PC-9 (cell line): ENCODE measurements around the gene LAD1. TPM values are rescaled to one million over a fixed set of nuclear protein-coding genes. Genes with fewer than 3 reads are reported as not detected.
A peak's percentile ranks its signal among the peaks of the same experiment; 100 is the strongest.

Experiments
- BruUV-seq: library from RNA; stranded (reverse); fragments of 400-500 nt; replicated peaks from 2 replicates; lab custom pipeline; 2021; lab: Mats Ljungman, UMichigan
- CTCF ChIA-PET: fragments of 300-600 bp; sonication (Branson Sonifier 250); formaldehyde crosslinking; loops from one replicate; lab custom pipeline; 2022; ENCODE audit warnings: antibody characterized with exemption; lab: Charles Lee
- POLR2A ChIA-PET: fragments of 300-600 bp; sonication (Branson Sonifier 250); formaldehyde crosslinking; loops from one replicate; lab custom pipeline; 2022; ENCODE audit warnings: antibody characterized with exemption; ENCODE audit not compliant: unreplicated experiment; lab: Charles Lee
- DNase-seq, 2 experiments: peaks; one replicate each; pipeline versions ENCODE4 v3.0.0 to v3.0.0-alpha.2; 2015 to 2022; ENCODE audit warnings: mixed read lengths in 1 of 2
- H2AFZ ChIP-seq: fragments of 200-600 bp; sonication (generic); 2 replicates; pipeline ENCODE4 v1.8.1; 2017; ENCODE audit warnings: antibody characterized with exemption
- H3F3A ChIP-seq: fragments of 200-600 bp; sonication (generic); 2 replicates; pipeline ENCODE4 v1.8.1; 2017; ENCODE audit warnings: antibody characterized with exemption, mild to moderate bottlenecking, low read depth; ENCODE audit not compliant: insufficient read depth
- H3K27ac ChIP-seq: fragments of 200-600 bp; sonication (generic); 2 replicates; pipeline ENCODE4 v1.6.1; 2016; ENCODE audit warnings: mixed run types
- H3K27me3 ChIP-seq: fragments of 200-600 bp; sonication (generic); 2 replicates; pipeline ENCODE4 v1.6.1; 2016; ENCODE audit warnings: low read depth, mixed run types; ENCODE audit not compliant: insufficient read depth
- H3K36me3 ChIP-seq: fragments of 200-600 bp; sonication (generic); 2 replicates; pipeline ENCODE4 v1.6.1; 2016; ENCODE audit warnings: low read depth, mixed run types
- H3K4me1 ChIP-seq: fragments of 200-600 bp; sonication (generic); replicated peaks from 2 replicates; pipeline ENCODE4 v1.6.1; 2016; ENCODE audit warnings: mixed run types; ENCODE audit not compliant: insufficient read depth
- H3K4me2 ChIP-seq: fragments of 200-600 bp; sonication (generic); 2 replicates; pipeline ENCODE4 v1.6.1; 2017; ENCODE audit warnings: mixed run types
- H3K4me3 ChIP-seq: fragments of 200-600 bp; sonication (generic); 2 replicates; pipeline ENCODE4 v1.6.1; 2016; ENCODE audit warnings: mixed run types
- H3K79me2 ChIP-seq: fragments of 200-600 bp; sonication (generic); 2 replicates; pipeline ENCODE4 v1.6.1; 2017; ENCODE audit warnings: low read depth, mixed run types
- H3K9me2 ChIP-seq: fragments of 200-600 bp; sonication (generic); 2 replicates; pipeline ENCODE4 v1.8.1; 2017; ENCODE audit warnings: mild to moderate bottlenecking; ENCODE audit not compliant: insufficient read depth
- H3K9me3 ChIP-seq: fragments of 200-600 bp; sonication (generic); 2 replicates; pipeline ENCODE4 v1.8.1; 2016; ENCODE audit warnings: low read depth; ENCODE audit not compliant: insufficient read depth
- H4K20me1 ChIP-seq: fragments of 200-600 bp; sonication (generic); 2 replicates; pipeline ENCODE4 v1.8.1; 2017; ENCODE audit not compliant: insufficient read depth
- EZH2 ChIP-seq: fragments of 200-600 bp; sonication (generic); IDR thresholded peaks from 2 replicates; pipeline ENCODE4 v1.8.0; 2017; ENCODE audit warnings: antibody characterized with exemption, low read depth
- intact Hi-C: fragments of 100-400 bp; cut with micrococcal nuclease; formaldehyde crosslinking; loops from one replicate; pipeline ENCODE4 v1.10.0; 2022; ENCODE audit not compliant: unreplicated experiment
- total RNA-seq: library from RNA; stranded (reverse); gene quantifications from 2 replicates; pipeline ENCODE4 v1.2.3, GENCODE V29; 2021
- TF ChIP-seq, protein P1 (sequence below): fragments of 200-600 bp; sonication (generic); conservative IDR thresholded peaks from 2 replicates; pipeline ENCODE4 v1.6.1; 2017; ENCODE audit warnings: mixed run types, antibody characterized with exemption, mild to moderate bottlenecking, moderate library complexity

LAD1 gene
- total RNA-seq, 1 experiment from 2014 or later: 54.7 TPM

DNA sequence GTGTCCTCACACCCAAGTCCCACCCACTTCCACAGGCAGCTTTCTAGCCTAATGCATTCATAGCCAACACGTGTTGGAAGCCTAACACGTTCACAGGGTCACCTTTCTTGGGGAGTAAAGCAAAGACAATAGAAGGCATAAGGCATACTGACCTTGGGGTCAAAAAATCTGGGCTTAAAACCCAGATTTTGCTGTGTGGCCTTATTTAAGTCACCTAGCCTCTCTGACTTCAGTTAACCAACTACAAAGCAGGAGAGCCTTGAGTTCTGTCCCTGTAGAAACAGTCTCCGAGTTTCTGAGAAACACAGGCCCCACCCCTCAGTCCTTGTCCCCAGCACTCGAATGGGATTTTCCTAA lies 23.0 kb downstream of the LAD1 start:
- Histone ChIP-seq H3K4me2 (peak overlapping the region; percentile 3; the same call in 1 of the 2 replicates), H3K36me3 (no peaks in the 10 kb centered on the region), H4K20me1 (no peaks in the 10 kb centered on the region), H3K79me2 (no peaks in the 10 kb centered on the region), H2AFZ (no peak overlapping the region), H3K27ac (no peak overlapping the region), H3K27me3 (peaks cover 49% of the 10 kb centered on the region), H3K4me3 (no peak overlapping the region), H3K4me1 (peaks cover 7% of the 10 kb centered on the region; the same call in 1 of the 2 replicates), H3F3A (no peaks in the 10 kb centered on the region; the same call in 1 of the 2 replicates), H3K9me3 (no peaks in the 10 kb centered on the region), H3K9me2 (no peaks in the 10 kb centered on the region)
- ChIA-PET CTCF (interaction anchor here (0.5 to 1.1 kb wide), 3 partner anchors 10 to 91 kb away, joined by 3 read pairs; no protein-coding TSS in a partner anchor), POLR2A (interaction anchor here (0.6 kb wide), 1 partner anchor 1843 kb away, joined by 3 read pairs; no protein-coding TSS in a partner anchor)
- no peak for DNase-seq
- TF ChIP-seq, protein P1, sequence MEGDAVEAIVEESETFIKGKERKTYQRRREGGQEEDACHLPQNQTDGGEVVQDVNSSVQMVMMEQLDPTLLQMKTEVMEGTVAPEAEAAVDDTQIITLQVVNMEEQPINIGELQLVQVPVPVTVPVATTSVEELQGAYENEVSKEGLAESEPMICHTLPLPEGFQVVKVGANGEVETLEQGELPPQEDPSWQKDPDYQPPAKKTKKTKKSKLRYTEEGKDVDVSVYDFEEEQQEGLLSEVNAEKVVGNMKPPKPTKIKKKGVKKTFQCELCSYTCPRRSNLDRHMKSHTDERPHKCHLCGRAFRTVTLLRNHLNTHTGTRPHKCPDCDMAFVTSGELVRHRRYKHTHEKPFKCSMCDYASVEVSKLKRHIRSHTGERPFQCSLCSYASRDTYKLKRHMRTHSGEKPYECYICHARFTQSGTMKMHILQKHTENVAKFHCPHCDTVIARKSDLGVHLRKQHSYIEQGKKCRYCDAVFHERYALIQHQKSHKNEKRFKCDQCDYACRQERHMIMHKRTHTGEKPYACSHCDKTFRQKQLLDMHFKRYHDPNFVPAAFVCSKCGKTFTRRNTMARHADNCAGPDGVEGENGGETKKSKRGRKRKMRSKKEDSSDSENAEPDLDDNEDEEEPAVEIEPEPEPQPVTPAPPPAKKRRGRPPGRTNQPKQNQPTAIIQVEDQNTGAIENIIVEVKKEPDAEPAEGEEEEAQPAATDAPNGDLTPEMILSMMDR: no peak
- TF ChIP-seq EZH2: no peak
- intact Hi-C loops: loop anchor here (2.0 kb wide), 1 partner anchor 21 kb away; no protein-coding TSS in a partner anchor
- BruUV-seq: no TSS peak

DNA sequence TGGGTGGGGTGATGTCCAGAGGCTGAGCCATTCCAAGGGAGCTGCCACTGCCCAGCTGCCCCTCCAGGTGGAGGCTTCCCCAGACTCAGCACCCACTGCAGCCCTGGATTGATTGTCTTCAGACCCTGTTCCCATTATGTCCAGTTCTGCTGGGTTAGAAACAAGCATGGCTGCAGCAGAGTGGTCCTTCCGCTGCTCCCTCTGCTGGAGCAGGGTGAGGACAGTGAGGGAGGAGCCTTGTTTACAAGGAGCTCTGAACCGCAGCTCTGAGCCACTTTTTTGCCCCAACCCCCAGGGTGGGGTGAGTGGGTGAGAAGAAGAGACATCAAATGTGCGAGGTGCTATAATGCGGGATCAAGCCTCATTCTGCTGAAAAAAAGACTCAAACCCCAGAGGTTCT lies 24.0 kb downstream of the LAD1 start:
- ChIA-PET CTCF (interaction anchor here (0.5 to 0.7 kb wide), 5 partner anchors 9 to 138 kb away, joined by 3 to 6 read pairs (median 3); no protein-coding TSS in a partner anchor), POLR2A (interaction anchor here (0.7 kb wide), 1 partner anchor 126 kb away, joined by 4 read pairs; no protein-coding TSS in a partner anchor)
- no peaks in the 10 kb centered on the region for H3K9me2 ChIP-seq
- H3K4me1 ChIP-seq: 0 out of 2 replicates have a peak, but pooled peaks cover 7% of the 10 kb centered on the region
- H3K4me2 ChIP-seq: no peak overlapping the region
- no peak for DNase-seq
- BruUV-seq: no TSS peak
- no peaks in the 10 kb centered on the region for H4K20me1 ChIP-seq
- H3K27me3 ChIP-seq: peaks cover 58% of the 10 kb centered on the region
- no peaks in the 10 kb centered on the region for H3K79me2 ChIP-seq
- H3F3A ChIP-seq: no peaks in the 10 kb centered on the region; the same call in 1 of the 2 replicates
- no peak for TF ChIP-seq EZH2
- TF ChIP-seq, protein P1: no peak
- H3K4me3 ChIP-seq: no peak overlapping the region
- no peaks in the 10 kb centered on the region for H3K36me3 ChIP-seq
- H3K9me3 ChIP-seq: no peaks in the 10 kb centered on the region
- no peak overlapping the region for H3K27ac ChIP-seq
- no peak overlapping the region for H2AFZ ChIP-seq
- intact Hi-C loops: no loop called here

DNA sequence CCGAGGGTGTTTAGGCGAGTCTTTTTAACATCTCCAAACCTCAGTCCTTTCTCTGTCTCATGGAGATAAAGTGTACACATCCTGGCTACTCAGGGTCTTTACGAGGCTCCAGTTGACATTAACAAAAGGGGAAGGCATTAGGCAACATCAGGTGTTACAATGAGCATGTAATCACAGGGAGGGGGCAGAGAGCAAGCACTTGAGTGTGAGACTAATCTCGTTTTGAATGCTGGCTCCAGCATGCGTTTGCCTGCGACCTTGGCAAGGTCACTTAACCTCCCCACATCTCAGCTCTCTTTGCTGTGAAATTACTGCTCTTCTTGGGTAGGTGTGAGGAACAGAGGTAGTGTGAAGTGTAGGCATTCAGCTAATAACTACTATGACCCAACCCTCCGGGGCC lies 24.8 kb downstream of the LAD1 start:
- Histone ChIP-seq H3K4me2 (no peak overlapping the region), H4K20me1 (no peaks in the 10 kb centered on the region), H3K36me3 (no peaks in the 10 kb centered on the region), H3K79me2 (no peaks in the 10 kb centered on the region), H3K9me3 (no peaks in the 10 kb centered on the region), H3K27ac (no peak overlapping the region), H3K4me3 (no peak overlapping the region), H3K27me3 (peaks cover 61% of the 10 kb centered on the region), H2AFZ (no peak overlapping the region), H3F3A (no peaks in the 10 kb centered on the region), H3K4me1 (0 out of 2 replicates have a peak, but pooled peaks cover 7% of the 10 kb centered on the region), H3K9me2 (no peaks in the 10 kb centered on the region)
- no peak for DNase-seq
- POLR2A ChIA-PET: no interaction called here
- no peak for TF ChIP-seq EZH2
- TF ChIP-seq, protein P1: no peak
- no TSS peak for BruUV-seq
- CTCF ChIA-PET: no interaction called here
- intact Hi-C loops: no loop called here
